Right renal pelvis (tissue), 4 donors: ENCODE measurements around the gene SVIL. TPM values are rescaled to one million over a fixed set of nuclear protein-coding genes. Genes with fewer than 3 reads are reported as not detected.
"Not testable (repeated sequence)": the region's sequence is repeated elsewhere in the genome, so short reads cannot be mapped to it uniquely, and the experiment has no call there.

ENCODE experiments used
- DNase-seq, 4 donors: peaks; one replicate each; pipeline ENCODE4 v3.0.0-alpha.2; 2013; ENCODE audit warnings: low read depth in 4 of 4, low spot score in 3 of 4, missing footprints in 1 of 4
- polyA plus RNA-seq, 4 donors: library from polyadenylated mRNA; unstranded; fragments of 120-200 nt; gene quantifications; one replicate each; pipeline ENCODE4 v1.2.1, GENCODE V29; 2013; ENCODE audit not compliant: insufficient read length in 4 of 4

Gene SVIL
- polyA plus RNA-seq, 4 donors = 38.0 to 44.7 (median 42.2) TPM

- no peak for DNase-seq
Measured at GRCh38 chr10:29583674-29584073, 51.1 kb downstream of the SVIL start.

GRCh38 chr10:29582769-29583168 lies 52.0 kb downstream of the SVIL start:
- DNase-seq = not testable (repeated sequence)

GRCh38 chr10:29579455-29579970 lies 55.3 kb downstream of the SVIL start:
- DNase-seq = no peak

GRCh38 chr10:29578457-29578856 lies 56.3 kb downstream of the SVIL start:
- no peak for DNase-seq

GRCh38 chr10:29576681-29577080 lies 58.1 kb downstream of the SVIL start:
- DNase-seq = no peak

- DNase-seq = no peak
Measured at GRCh38 chr10:29575098-29575455, 59.7 kb downstream of the SVIL start.

- not testable (repeated sequence) for DNase-seq
Measured at GRCh38 chr10:29574212-29575097, 60.3 kb downstream of the SVIL start.

- DNase-seq = not testable (repeated sequence)
Measured at GRCh38 chr10:29570248-29570647, 64.5 kb downstream of the SVIL start.

- no peak for DNase-seq
Measured at GRCh38 chr10:29569795-29570194, 65.0 kb downstream of the SVIL start.

GRCh38 chr10:29567003-29567402 lies 67.8 kb downstream of the SVIL start:
- no peak for DNase-seq

GRCh38 chr10:29566209-29566608 lies 68.6 kb downstream of the SVIL start:
- not testable (repeated sequence) for DNase-seq

- no peak for DNase-seq
Measured at GRCh38 chr10:29563420-29564035, 71.2 kb downstream of the SVIL start.

GRCh38 chr10:29563006-29563405 lies 71.8 kb downstream of the SVIL start:
- DNase-seq = not testable (repeated sequence)

GRCh38 chr10:29559996-29560395 lies 74.8 kb downstream of the SVIL start:
- DNase-seq = peak in 1 of 4 donors; percentile 14

GRCh38 chr10:29557665-29558064 lies 77.1 kb downstream of the SVIL start:
- no peak for DNase-seq

GRCh38 chr10:29555746-29556481 lies 78.9 kb downstream of the SVIL start:
- DNase-seq = no peak

- no peak for DNase-seq
Measured at GRCh38 chr10:29555091-29555745, 79.6 kb downstream of the SVIL start.

- no peak for DNase-seq
Measured at GRCh38 chr10:29554660-29555059, 80.1 kb downstream of the SVIL start.

GRCh38 chr10:29553544-29554250 lies 81.1 kb downstream of the SVIL start:
- no peak for DNase-seq

- DNase-seq = not testable (repeated sequence)
Measured at GRCh38 chr10:29553116-29553515, 81.7 kb downstream of the SVIL start.
